Kidney epithelial cell (primary cell): ENCODE measurements around the gene B4GALNT3. TPM values are rescaled to one million over a fixed set of nuclear protein-coding genes. Genes with fewer than 3 reads are reported as not detected.

ENCODE experiments used
- DNase-seq: peaks from one replicate; pipeline ENCODE4 v3.0.0-alpha.2; 2010; ENCODE audit warnings: low read depth
- H3K27me3 ChIP-seq: 2 replicates; pipeline ENCODE4 v1.6.0; 2011; ENCODE audit warnings: low read length; ENCODE audit not compliant: control insufficient read depth, insufficient read depth
- H3K36me3 ChIP-seq: 2 replicates; pipeline ENCODE4 v1.5.1; 2011; ENCODE audit warnings: low read length; ENCODE audit not compliant: control insufficient read depth, insufficient read depth
- H3K4me3 ChIP-seq: 2 replicates; pipeline ENCODE4 v1.5.1; 2011; ENCODE audit warnings: low read depth, mild to moderate bottlenecking, control low read depth, low read length
- CTCF ChIP-seq: IDR thresholded peaks from 2 replicates; pipeline ENCODE4 v1.5.1; 2011; ENCODE audit warnings: mild to moderate bottlenecking, moderate library complexity, low read length, control low read depth, inconsistent platforms; ENCODE audit not compliant: insufficient read depth, poor library complexity, severe bottlenecking
- total RNA-seq: library from RNA; depleted of rRNA; stranded (reverse); fragments of >200 nt; gene quantifications from 2 replicates; pipeline ENCODE4 v1.2.3, GENCODE V29; 2015

B4GALNT3 gene
- total RNA-seq, 1 donor from 2014 or later: 6.8 TPM

GRCh38 chr12:522692-523378 lies 63.1 kb downstream of the B4GALNT3 start:
- Histone ChIP-seq H3K36me3 (no peaks in the 10 kb centered on the region), H3K27me3 (no peaks in the 10 kb centered on the region), H3K4me3 (no peak overlapping the region)
- DNase-seq: no peak
- no peak for TF ChIP-seq CTCF

- Histone ChIP-seq H3K4me3 (no peak overlapping the region), H3K36me3 (no peaks in the 10 kb centered on the region), H3K27me3 (no peaks in the 10 kb centered on the region)
- no peak for DNase-seq
- TF ChIP-seq CTCF: no peak
Measured at GRCh38 chr12:524167-524951, 64.6 kb downstream of the B4GALNT3 start.

GRCh38 chr12:526089-526488 lies 66.3 kb downstream of the B4GALNT3 start:
- no peak overlapping the region for H3K4me3 ChIP-seq
- no peaks in the 10 kb centered on the region for H3K27me3 ChIP-seq
- no peak for DNase-seq
- no peaks in the 10 kb centered on the region for H3K36me3 ChIP-seq
- TF ChIP-seq CTCF: no peak

- TF ChIP-seq CTCF: no peak
- Histone ChIP-seq H3K4me3 (no peak overlapping the region), H3K36me3 (no peaks in the 10 kb centered on the region), H3K27me3 (no peaks in the 10 kb centered on the region)
- DNase-seq: no peak
Measured at GRCh38 chr12:527241-527640, 67.5 kb downstream of the B4GALNT3 start.

- H3K36me3 ChIP-seq: no peaks in the 10 kb centered on the region
- no peak for DNase-seq
- H3K4me3 ChIP-seq: no peak overlapping the region
- TF ChIP-seq CTCF: no peak
- H3K27me3 ChIP-seq: no peaks in the 10 kb centered on the region
Measured at GRCh38 chr12:527729-528128, 68.0 kb downstream of the B4GALNT3 start.
